HK-2 (cell line): ENCODE measurements around the gene CD4.
A peak's percentile ranks its signal among the peaks of the same experiment; 100 is the strongest.
"Not testable (repeated sequence)": the region's sequence is repeated elsewhere in the genome, so short reads cannot be mapped to it uniquely, and the experiment has no call there.

Experiments
- DNase-seq: peaks from one replicate; pipeline ENCODE4 v3.0.0-alpha.2; 2018; ENCODE audit not compliant: unreplicated experiment

CD4 gene

GRCh38 chr12:6788972-6789924 lies at the start of gene CD4:
Gene CD4 (plus strand): TSS chr12:6789528. CDS start chr12:6800139, 10,611 bp downstream.
- no peak for DNase-seq

GRCh38 chr12:6742080-6742479 lies 47.2 kb upstream of the CD4 start:
- DNase-seq = not testable (repeated sequence)

GRCh38 chr12:6742834-6743233 lies 46.5 kb upstream of the CD4 start:
- DNase-seq = no peak

GRCh38 chr12:6743300-6743699 lies 46.0 kb upstream of the CD4 start:
- DNase-seq = not testable (repeated sequence)

GRCh38 chr12:6745741-6746525 lies 43.4 kb upstream of the CD4 start:
- DNase-seq = peak; percentile 11

- DNase-seq = no peak
These were observed 42.1 kb upstream of the CD4 start for GRCh38 chr12:6747216-6747615.

GRCh38 chr12:6748761-6749160 lies 40.6 kb upstream of the CD4 start:
- DNase-seq = no peak

- no peak for DNase-seq
These were observed 38.8 kb upstream of the CD4 start for GRCh38 chr12:6750506-6750905.

GRCh38 chr12:6751767-6752166 lies 37.6 kb upstream of the CD4 start:
- no peak for DNase-seq

GRCh38 chr12:6752167-6752920 lies 37.0 kb upstream of the CD4 start:
- no peak for DNase-seq

- DNase-seq = peak; percentile 98
These were observed 36.2 kb upstream of the CD4 start, which contains the start of gene MLF2 for GRCh38 chr12:6752921-6753771. Gene MLF2 (minus strand): TSS chr12:6753141. CDS start chr12:6752334, 807 bp downstream.

- no peak for DNase-seq
These were observed 35.5 kb upstream of the CD4 start for GRCh38 chr12:6753772-6754356.

GRCh38 chr12:6754411-6754810 lies 34.9 kb upstream of the CD4 start:
- no peak for DNase-seq

GRCh38 chr12:6757028-6757690 lies 32.2 kb upstream of the CD4 start:
- no peak for DNase-seq

- DNase-seq = no peak
These were observed 30.7 kb upstream of the CD4 start for GRCh38 chr12:6758506-6759095.

- DNase-seq = no peak
These were observed 29.6 kb upstream of the CD4 start for GRCh38 chr12:6759741-6760140.

- no peak for DNase-seq
These were observed 25.9 kb upstream of the CD4 start for GRCh38 chr12:6763380-6763779.

- peak; percentile 97 for DNase-seq
These were observed 25.1 kb upstream of the CD4 start for GRCh38 chr12:6764011-6764828.
